H1 (cell line): Measurements from ENCODE around the gene WNT5A.

Experiments used
- BRCA1 ChIP-seq: IDR thresholded peaks from 2 replicates; pipeline ENCODE4 v1.6.1; 2012; ENCODE audit warnings: low read depth, low read length, improper control_type of control experiment
- CEBPB ChIP-seq: IDR thresholded peaks from 2 replicates; pipeline ENCODE4 v1.6.1; 2012; ENCODE audit warnings: low read depth, low read length
- EP300 ChIP-seq, 2 experiments: IDR thresholded peaks; 1 replicate in 1 of 2; 2 replicates in 1 of 2; pipeline ENCODE4 v1.6.1; 2011 to 2012; ENCODE audit warnings: low read depth in 2 of 2, low read length in 2 of 2, mild to moderate bottlenecking in 2 of 2, borderline replicate concordance in 1 of 2, inconsistent platforms in 1 of 2, moderate library complexity in 1 of 2
- EZH2 ChIP-seq: fragments of 200-600 bp; sonication (generic); IDR thresholded peaks from 2 replicates; pipeline ENCODE4 v1.7.1; 2012; ENCODE audit warnings: low read depth, mild to moderate bottlenecking, moderate library complexity, low read length, inconsistent platforms; ENCODE audit not compliant: severe bottlenecking
- GABPA ChIP-seq: IDR thresholded peaks from 2 replicates; pipeline ENCODE4 v1.6.1; 2011; ENCODE audit warnings: mild to moderate bottlenecking, low read length, moderate library complexity, borderline replicate concordance; ENCODE audit not compliant: insufficient read depth
- POLR2A ChIP-seq, 2 experiments: IDR thresholded peaks; 1 replicate in 1 of 2; 2 replicates in 1 of 2; pipeline ENCODE4 v1.6.1; 2011; ENCODE audit warnings: low read depth in 2 of 2, low read length in 2 of 2, mild to moderate bottlenecking in 2 of 2; ENCODE audit errors: control extremely low read depth in 1 of 2
- RFX5 ChIP-seq: IDR thresholded peaks from 2 replicates; pipeline ENCODE4 v1.6.1; 2011; ENCODE audit warnings: low read depth, low read length, improper control_type of control experiment, borderline replicate concordance
- SP4 ChIP-seq: IDR thresholded peaks from 2 replicates; pipeline ENCODE4 v1.6.1; 2012; ENCODE audit warnings: low read length, inconsistent platforms
- SUZ12 ChIP-seq: fragments of 200-600 bp; sonication (generic); IDR thresholded peaks from 2 replicates; pipeline ENCODE4 v1.6.1; 2012; ENCODE audit warnings: mild to moderate bottlenecking, inconsistent platforms, low read length, moderate library complexity, mixed read lengths
- TAF1 ChIP-seq: IDR thresholded peaks from 2 replicates; pipeline ENCODE4 v1.6.1; 2011; ENCODE audit warnings: mild to moderate bottlenecking, low read depth, low read length
- TEAD4 ChIP-seq: IDR thresholded peaks from 2 replicates; pipeline ENCODE4 v1.6.1; 2012; ENCODE audit warnings: low read depth, low read length, inconsistent platforms, mixed read lengths
- ZNF274 ChIP-seq: IDR thresholded peaks from 2 replicates; pipeline ENCODE4 v1.7.0; 2012; ENCODE audit warnings: low read length, borderline replicate concordance; ENCODE audit errors: extremely low read depth
- TF ChIP-seq, protein P1 (sequence below), 3 experiments: IDR thresholded peaks; 1 replicate in 2 of 3; 2 replicates in 1 of 3; pipeline versions ENCODE4 v1.5.1 to v1.6.1; 2011; ENCODE audit warnings: low read length in 3 of 3, mild to moderate bottlenecking in 3 of 3, inconsistent platforms in 2 of 3, low read depth in 1 of 3, moderate library complexity in 1 of 3; ENCODE audit not compliant: insufficient read depth in 1 of 3; ENCODE audit errors: control extremely low read depth in 1 of 3
- TF ChIP-seq, protein P2 (sequence below): IDR thresholded peaks from 2 replicates; pipeline ENCODE4 v1.6.1; 2012; ENCODE audit warnings: low read length, inconsistent platforms

DNA sequence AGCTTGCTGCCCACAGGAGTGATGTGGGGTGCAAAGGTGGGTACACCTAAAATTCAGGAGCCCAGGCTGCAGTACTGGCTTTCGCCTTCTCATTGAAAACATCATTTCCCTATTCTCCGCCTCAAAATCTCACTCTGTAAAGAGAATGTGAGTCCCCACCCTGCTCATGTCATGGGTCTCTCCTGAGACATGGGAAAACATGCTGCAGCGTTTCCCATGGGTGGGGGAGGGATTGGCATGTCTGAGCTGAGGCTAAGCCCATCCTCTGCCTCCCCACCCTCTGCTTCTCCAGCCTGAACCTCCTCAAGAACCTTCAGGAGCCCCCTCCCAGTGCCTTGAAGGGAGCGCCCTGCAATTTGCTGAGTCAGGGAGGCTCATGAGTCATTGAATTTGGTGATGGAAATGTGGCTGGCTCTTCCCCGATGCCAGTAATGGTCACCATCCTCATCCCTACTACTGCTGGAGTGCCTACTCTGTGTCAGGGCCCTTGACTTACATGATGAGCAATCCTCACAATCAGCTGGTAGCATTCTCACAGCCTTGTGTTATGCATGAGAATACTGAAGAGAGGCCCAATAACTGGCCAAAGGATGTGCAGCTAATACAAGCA, 28.8 kb downstream of the WNT5A start:
- TF ChIP-seq GABPA, result no peak
- TF ChIP-seq, protein P1, sequence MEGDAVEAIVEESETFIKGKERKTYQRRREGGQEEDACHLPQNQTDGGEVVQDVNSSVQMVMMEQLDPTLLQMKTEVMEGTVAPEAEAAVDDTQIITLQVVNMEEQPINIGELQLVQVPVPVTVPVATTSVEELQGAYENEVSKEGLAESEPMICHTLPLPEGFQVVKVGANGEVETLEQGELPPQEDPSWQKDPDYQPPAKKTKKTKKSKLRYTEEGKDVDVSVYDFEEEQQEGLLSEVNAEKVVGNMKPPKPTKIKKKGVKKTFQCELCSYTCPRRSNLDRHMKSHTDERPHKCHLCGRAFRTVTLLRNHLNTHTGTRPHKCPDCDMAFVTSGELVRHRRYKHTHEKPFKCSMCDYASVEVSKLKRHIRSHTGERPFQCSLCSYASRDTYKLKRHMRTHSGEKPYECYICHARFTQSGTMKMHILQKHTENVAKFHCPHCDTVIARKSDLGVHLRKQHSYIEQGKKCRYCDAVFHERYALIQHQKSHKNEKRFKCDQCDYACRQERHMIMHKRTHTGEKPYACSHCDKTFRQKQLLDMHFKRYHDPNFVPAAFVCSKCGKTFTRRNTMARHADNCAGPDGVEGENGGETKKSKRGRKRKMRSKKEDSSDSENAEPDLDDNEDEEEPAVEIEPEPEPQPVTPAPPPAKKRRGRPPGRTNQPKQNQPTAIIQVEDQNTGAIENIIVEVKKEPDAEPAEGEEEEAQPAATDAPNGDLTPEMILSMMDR (IDR thresholded peaks at IDR 0.05; ENCODE audit: control extremely low read depth in 1 of 3, insufficient read depth in 1 of 3, low read depth in 1 of 3, low read length in 3 of 3), result no peak
- no peak for TF ChIP-seq POLR2A (IDR thresholded peaks at IDR 0.05; ENCODE audit: control extremely low read depth in 1 of 2, low read depth in 2 of 2, low read length in 2 of 2)
- TF ChIP-seq CEBPB, result no peak
- TF ChIP-seq BRCA1, result no peak
- no peak for TF ChIP-seq EP300 (IDR thresholded peaks at IDR 0.05; ENCODE audit: borderline replicate concordance in 1 of 2, low read depth in 2 of 2, low read length in 2 of 2)
- TF ChIP-seq ZNF274, result no peak
- TF ChIP-seq RFX5, result no peak
- TF ChIP-seq, protein P2, sequence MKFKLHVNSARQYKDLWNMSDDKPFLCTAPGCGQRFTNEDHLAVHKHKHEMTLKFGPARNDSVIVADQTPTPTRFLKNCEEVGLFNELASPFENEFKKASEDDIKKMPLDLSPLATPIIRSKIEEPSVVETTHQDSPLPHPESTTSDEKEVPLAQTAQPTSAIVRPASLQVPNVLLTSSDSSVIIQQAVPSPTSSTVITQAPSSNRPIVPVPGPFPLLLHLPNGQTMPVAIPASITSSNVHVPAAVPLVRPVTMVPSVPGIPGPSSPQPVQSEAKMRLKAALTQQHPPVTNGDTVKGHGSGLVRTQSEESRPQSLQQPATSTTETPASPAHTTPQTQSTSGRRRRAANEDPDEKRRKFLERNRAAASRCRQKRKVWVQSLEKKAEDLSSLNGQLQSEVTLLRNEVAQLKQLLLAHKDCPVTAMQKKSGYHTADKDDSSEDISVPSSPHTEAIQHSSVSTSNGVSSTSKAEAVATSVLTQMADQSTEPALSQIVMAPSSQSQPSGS, result no peak
- no peak for TF ChIP-seq SP4
- TF ChIP-seq TAF1, result no peak
- no peak for TF ChIP-seq EZH2
- no peak for TF ChIP-seq TEAD4
- TF ChIP-seq SUZ12, result no peak
